SK-N-SH (cell line): ENCODE measurements around the gene ISCA2.

Experiments used
- CTCF ChIP-seq: fragments of 200-600 bp; sonication (generic); IDR thresholded peaks from 2 replicates; pipeline ENCODE4 v1.6.1; 2017; ENCODE audit warnings: antibody characterized with exemption, mild to moderate bottlenecking, moderate library complexity
- ELF1 ChIP-seq: IDR thresholded peaks from 2 replicates; pipeline ENCODE4 v1.4.0; 2012
- EP300 ChIP-seq, 2 experiments: IDR thresholded peaks; 2 replicates each; pipeline versions ENCODE4 v1.4.0 to v1.6.1; 2012; ENCODE audit warnings: borderline replicate concordance in 1 of 2, low read depth in 1 of 2, low read length in 1 of 2
- FOSL2 ChIP-seq: IDR thresholded peaks from 2 replicates; pipeline ENCODE4 v1.4.0; 2012; ENCODE audit warnings: low read depth, mild to moderate bottlenecking, moderate library complexity, borderline replicate concordance
- NFIC ChIP-seq: IDR thresholded peaks from 2 replicates; pipeline ENCODE4 v1.4.0; 2012; ENCODE audit warnings: borderline replicate concordance
- POLR2AphosphoS5 ChIP-seq: IDR thresholded peaks from 2 replicates; pipeline ENCODE4 v1.6.1; 2012; ENCODE audit warnings: low read depth, low read length
- RFX5 ChIP-seq: IDR thresholded peaks from 2 replicates; pipeline ENCODE4 v1.6.1; 2012; ENCODE audit warnings: mild to moderate bottlenecking, improper control_type of control experiment, low read length
- TEAD4 ChIP-seq: IDR thresholded peaks from 2 replicates; pipeline ENCODE4 v1.4.0; 2012; ENCODE audit warnings: mild to moderate bottlenecking, borderline replicate concordance; ENCODE audit not compliant: insufficient read depth

DNA sequence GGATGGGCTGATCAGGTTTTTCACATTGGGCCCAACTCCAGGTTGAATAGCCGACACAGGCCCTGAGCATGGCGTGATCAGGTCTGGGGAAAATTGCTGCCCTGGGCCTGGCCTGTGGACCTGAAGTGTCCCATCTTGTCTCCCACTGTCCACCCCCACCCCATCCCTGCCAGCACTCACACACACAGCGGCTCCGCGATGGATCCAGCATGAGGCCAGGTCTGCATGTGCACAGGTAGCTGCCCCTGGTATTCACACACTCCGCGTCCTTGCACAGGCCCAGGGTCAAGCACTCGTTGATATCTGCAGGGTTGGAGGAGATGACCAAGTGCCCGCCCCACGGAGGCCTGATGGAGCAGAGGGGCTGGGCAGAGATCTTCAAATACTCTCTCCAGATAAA, 38.7 kb downstream of the ISCA2 start:
- TF ChIP-seq NFIC: no peak
- no peak for TF ChIP-seq ELF1
- TF ChIP-seq CTCF: no peak
- no peak for TF ChIP-seq TEAD4
- TF ChIP-seq RFX5: no peak
- TF ChIP-seq EP300 (IDR thresholded peaks at IDR 0.05; ENCODE audit: borderline replicate concordance in 1 of 2, low read depth in 1 of 2, low read length in 1 of 2): no peak
- TF ChIP-seq FOSL2: no peak
- no peak for TF ChIP-seq POLR2AphosphoS5
